Inflammatory macrophage treated with lipopolysaccharide for 4 hours (primary cell): ENCODE results near the gene ZCCHC10.
"Not testable (repeated sequence)": the region's sequence is repeated elsewhere in the genome, so short reads cannot be mapped to it uniquely, and the experiment has no call there.

ENCODE experiments used
- DNase-seq: peaks from one replicate; pipeline ENCODE4 v3.0.0-alpha.2; 2020

ZCCHC10 gene

DNA sequence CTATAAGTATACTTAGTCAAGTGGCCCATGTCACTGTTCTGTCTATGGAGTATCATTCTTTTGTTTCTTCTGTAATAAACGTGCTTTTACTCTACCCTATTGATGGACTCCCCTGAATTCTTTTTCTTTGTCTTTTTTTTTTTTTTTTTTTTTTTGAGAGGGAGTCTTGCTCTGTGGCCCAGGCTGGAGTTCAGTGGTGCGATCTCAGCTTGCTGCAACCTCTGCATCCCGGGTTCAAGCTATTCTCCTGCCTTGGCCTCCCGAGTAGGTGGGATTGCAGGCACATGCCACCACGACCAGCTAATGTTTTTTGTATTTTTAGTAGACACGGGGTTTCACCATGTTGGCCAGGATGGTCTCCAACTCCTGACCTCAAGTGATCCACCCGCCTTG, 53.9 kb downstream of the ZCCHC10 start:
- not testable (repeated sequence) for DNase-seq

DNA sequence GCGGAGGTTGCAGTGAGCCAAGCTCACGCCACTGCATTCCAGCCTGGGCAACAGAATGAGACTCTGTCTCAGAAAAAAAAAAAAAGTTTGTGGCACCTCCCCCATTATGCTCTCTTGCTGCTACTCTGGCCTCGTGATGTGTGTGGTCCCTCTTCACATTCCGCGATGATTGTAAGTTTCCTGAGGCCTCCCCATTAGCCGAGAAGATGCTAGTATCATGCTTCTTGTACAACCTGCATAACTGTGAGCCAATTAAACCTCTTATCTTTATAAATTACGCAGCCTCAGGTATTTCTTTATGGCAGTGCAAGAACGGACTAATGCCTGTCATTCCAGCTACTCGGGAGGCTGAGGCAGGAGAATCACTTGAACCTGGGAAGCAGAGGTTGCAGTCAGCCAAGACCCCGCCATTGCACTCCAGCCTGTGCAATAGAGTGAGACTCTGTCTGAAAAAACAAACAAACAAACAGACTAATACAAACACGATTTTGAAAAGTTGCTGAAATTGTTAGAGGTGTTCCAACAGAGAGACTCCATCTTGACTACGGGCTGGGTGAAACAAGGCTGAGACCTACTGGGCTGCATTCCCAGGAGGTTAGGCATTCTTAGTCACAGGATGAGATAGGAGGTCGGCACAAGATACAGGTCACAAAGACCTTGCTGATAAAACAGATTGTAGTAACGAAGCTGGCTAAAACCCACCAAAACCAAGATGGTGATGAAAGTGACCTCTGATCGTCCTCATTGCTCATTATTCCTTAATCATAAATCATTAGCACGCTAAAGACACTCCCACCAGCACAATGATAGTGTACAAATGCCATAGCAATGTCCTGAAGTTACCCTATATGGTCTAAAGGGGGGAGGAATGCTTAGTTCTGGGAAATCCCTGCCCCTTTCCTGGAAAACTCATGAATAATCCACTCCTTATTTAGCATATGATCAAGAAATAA, 54.6 kb downstream of the ZCCHC10 start:
- no peak for DNase-seq

GRCh38 chr5:132965120-132965519, 61.2 kb downstream of the ZCCHC10 start:
- DNase-seq: no peak

- DNase-seq: peak; percentile 99
Observed at GRCh38 chr5:132963171-132964104, 62.9 kb downstream of the ZCCHC10 start, which contains the start of gene AFF4. Gene AFF4 (minus strand): TSS chr5:132963634. CDS start chr5:132937189, 26,445 bp downstream.

DNA sequence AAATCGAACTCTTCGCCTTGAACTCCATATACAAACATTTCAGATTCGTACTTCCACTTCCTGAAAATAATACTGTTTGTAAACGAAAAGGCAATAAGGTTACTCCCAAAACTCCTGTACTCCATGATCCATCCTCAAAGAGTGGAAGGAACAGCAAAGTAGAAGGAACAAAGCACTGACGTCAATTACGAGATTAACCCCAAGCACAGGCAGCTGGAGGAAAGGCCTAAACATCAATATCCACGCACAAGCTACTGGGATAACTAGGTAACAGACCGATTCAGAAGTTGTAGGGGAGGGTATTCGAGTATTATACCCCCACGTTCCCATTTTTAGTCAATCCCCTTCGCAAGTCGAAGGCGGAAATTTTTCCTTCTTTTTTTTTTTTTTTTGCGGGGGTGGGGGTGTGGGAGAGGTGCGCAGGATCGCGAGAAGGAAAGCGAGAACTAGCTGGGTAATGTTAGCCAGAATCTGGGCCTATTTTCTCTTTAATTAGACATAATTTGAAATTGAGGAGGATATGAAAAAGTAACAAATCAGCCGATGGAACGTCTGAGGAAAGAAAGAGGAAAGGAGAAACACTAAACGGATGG, 63.8 kb downstream of the ZCCHC10 start:
- peak; percentile 65 for DNase-seq

DNA sequence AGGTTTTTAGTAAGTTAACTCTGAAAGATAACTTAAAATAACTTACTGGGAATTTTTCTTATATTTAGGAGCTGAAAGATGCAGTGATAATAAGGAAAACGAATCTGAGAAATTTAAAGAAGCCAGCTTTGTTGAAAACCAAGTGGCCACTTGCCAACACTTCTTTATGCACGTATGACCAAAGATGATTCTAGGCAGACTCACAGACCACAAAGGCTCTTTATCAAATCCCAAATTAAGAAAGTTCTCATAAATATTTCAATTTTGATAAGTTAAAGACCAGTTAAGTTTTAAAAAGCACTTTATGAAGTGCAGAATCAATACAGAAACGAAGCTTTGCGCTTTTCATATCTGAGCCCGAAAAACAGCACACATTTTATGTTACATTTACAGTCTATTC, 64.5 kb downstream of the ZCCHC10 start:
- DNase-seq: peak; percentile 8

DNA sequence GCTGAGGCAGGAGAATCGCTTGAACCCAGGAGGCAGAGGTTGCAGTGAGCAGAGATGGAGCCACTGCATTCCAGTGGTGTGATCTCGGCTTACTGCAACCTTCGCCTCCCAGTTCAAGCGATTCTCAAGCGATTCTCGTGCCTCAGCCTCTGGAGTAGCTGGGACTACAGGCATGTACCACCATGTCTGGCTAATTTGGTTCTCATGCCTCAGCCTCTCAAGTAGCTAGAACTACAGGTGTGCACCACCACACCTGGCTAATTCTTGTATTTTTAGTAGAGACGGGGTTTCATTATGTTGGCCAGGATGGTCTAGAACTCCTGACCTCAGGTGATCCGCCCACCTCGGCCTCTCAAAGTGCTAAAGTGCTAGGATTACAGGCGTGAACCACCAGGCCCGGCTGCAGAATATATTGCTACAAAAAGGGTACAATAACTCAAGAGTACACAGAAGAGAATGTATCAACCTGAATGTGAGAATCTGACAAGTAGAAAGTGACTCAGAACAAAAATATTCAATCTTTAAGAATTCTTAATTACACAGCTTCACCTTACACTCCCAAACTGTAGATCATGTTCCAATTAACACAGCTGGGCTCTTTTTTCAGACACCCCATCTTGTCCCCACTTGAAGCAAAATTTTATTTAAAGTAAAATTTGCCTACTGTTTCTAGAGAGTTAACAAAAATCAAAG, 65.1 kb downstream of the ZCCHC10 start:
- not testable (repeated sequence) for DNase-seq

- DNase-seq: not testable (repeated sequence)
Observed at GRCh38 chr5:132956166-132956799, 70.1 kb downstream of the ZCCHC10 start.

DNA sequence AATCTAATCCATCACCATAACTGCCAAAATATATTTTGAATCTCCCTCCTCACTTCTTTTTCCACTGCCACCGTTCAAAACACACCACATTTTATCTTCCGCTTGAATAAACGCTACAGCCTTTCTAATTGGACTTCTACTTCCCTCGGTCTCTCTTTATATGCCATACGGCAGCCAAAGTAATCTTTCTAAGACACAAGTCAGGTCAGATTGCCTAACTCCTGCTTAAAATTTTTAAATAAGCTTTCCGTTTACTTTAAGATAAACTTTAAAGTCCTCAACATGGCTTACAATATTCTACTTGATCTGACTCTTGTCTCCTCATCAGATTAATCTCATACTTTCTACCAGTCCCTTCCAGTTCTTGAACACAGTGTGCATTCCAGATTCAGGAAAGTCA, 72.6 kb downstream of the ZCCHC10 start:
- no peak for DNase-seq

DNA sequence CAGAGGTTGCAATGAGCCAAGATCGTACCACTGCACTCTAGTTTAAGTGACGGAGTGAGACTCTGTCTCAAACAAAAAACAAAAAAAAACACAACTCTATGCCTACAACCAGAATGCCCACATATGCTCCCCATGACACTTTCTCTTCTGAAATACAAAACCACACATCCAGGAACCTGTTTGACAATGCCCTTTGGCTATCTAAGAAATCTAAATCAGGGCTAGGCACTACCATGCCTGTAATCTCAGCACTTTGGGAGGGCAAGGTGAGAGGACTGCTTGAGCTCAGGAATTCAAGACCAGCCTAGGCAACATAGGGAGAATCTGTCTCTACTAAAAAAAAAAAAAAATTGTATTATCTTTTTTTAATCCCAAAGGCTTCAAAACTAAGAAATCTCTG, 73.5 kb downstream of the ZCCHC10 start:
- no peak for DNase-seq

DNA sequence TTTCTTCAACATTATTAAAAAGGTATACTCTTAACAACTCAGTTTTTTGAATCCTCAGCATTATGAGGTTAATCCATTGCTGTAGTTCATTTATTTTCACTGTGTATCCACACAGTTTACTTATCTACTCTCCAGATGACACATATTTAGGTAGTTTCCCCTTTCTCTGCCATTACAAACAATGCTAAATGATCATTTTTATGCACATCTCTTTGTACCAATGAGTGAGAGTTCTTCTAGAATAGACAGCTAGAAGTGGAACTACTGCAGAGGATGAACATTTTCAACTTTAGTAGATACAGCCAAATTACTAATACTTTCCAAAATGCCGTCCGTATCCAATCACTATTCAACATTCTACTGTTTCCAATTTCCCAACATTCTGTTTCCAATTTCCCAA, 74.5 kb downstream of the ZCCHC10 start:
- no peak for DNase-seq

DNA sequence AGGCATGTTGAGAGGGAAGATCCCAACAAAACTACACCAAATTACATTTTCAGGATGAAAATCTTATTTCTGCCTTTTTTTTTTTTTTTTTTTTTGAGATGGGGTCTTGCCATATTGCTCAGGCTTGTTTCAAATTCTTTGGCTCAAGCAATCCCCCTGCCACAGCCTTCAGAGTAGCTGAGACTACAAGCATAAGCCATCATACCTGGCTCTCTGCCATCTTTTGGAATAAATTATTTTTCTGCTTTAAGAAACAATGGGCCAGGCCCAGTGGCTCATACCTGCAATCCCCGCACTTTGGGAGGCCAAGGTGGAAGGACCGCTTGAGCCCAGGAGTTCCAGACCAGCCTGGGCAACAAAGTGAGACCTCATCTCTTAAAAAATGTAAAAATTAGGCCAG, 77.2 kb downstream of the ZCCHC10 start:
- DNase-seq: no peak

- no peak for DNase-seq
Observed at GRCh38 chr5:132947671-132948070, 78.7 kb downstream of the ZCCHC10 start.
